Mesodermal cell (in vitro differentiated cells): ENCODE measurements around the gene SC5D.

ENCODE experiments used
- H3K27ac ChIP-seq: 2 replicates; pipeline ENCODE4 v1.7.0; 2013; ENCODE audit warnings: mild to moderate bottlenecking, low read depth, low read length, moderate library complexity; ENCODE audit not compliant: severe bottlenecking
- H3K36me3 ChIP-seq: 2 replicates; pipeline ENCODE4 v1.7.1; 2013; ENCODE audit warnings: mild to moderate bottlenecking, low read length, moderate library complexity; ENCODE audit not compliant: control insufficient read depth, insufficient read depth
- H3K4me1 ChIP-seq: one replicate; pipeline ENCODE4 v1.7.1; 2013; ENCODE audit warnings: mild to moderate bottlenecking, low read length; ENCODE audit not compliant: insufficient read depth, control insufficient read depth, poor library complexity, severe bottlenecking
- H3K4me3 ChIP-seq: 2 replicates; pipeline ENCODE4 v1.7.0; 2013; ENCODE audit warnings: low read length, control low read depth, mild to moderate bottlenecking; ENCODE audit not compliant: insufficient read depth, poor library complexity, severe bottlenecking; ENCODE audit errors: extremely low read depth
- H3K9me3 ChIP-seq: 2 replicates; pipeline ENCODE4 v1.7.1; 2013; ENCODE audit warnings: mild to moderate bottlenecking, low read length, moderate library complexity; ENCODE audit not compliant: control insufficient read depth
- WGBS, 2 experiments: methylation state at CpG; one replicate each; pipeline ENCODE4 v1.1.5; 2013; ENCODE audit warnings: missing lambda C conversion rate in 2 of 2; ENCODE audit not compliant: insufficient coverage in 2 of 2; 5-methylcytosine and 5-hydroxymethylcytosine counted together

The SC5D gene

DNA sequence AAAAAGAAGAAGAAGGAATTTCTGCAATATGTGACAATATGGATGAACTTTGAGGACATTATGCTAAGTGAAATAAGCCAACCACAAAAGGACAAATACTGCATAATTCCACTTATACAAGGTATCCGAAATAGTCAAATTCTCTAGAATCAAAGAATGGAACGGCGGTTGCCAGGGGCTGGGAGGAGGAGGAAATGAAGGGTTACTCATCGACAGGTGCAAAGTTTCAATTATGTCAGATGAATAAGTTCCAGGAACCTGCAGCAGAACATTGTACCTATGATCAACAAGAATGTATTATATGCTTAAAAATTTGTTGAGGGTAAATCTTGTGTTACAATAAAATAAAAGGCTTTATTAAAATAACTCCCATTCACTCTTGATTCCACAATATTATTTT is 49.0 kb downstream of the SC5D start:
- H3K27ac ChIP-seq = no peak overlapping the region
- H3K4me1 ChIP-seq = no peaks in the 10 kb centered on the region
- no CpG with 5 or more reads among the region's 4 CpGs for WGBS, 2 experiments
- no peaks in the 10 kb centered on the region for H3K9me3 ChIP-seq
- H3K4me3 ChIP-seq = no peak overlapping the region
- H3K36me3 ChIP-seq = no peaks in the 10 kb centered on the region

- Histone ChIP-seq H3K4me3 (no peak overlapping the region), H3K4me1 (no peaks in the 10 kb centered on the region)
Observed at GRCh38 chr11:121344824-121345223, 52.3 kb downstream of the SC5D start.

GRCh38 chr11:121347094-121347493 is 54.5 kb downstream of the SC5D start:
- Histone ChIP-seq H3K4me1 (no peaks in the 10 kb centered on the region), H3K36me3 (no peaks in the 10 kb centered on the region), H3K9me3 (no peaks in the 10 kb centered on the region), H3K27ac (no peak overlapping the region), H3K4me3 (no peak overlapping the region)
- 100% methylated on average over 1 of the region's 2 CpGs for WGBS, 2 experiments

More at GRCh38 chr11:121344824-121345223, 52.3 kb downstream of the SC5D start:
- Histone ChIP-seq H3K9me3 (no peaks in the 10 kb centered on the region), H3K27ac (no peak overlapping the region), H3K36me3 (no peaks in the 10 kb centered on the region)

- no peaks in the 10 kb centered on the region for H3K9me3 ChIP-seq
- no peak overlapping the region for H3K4me3 ChIP-seq
- H3K4me1 ChIP-seq = no peaks in the 10 kb centered on the region
- 82 to 92% methylated on average over 3 to 5 of the region's 5 CpGs for WGBS, 2 experiments
- no peak overlapping the region for H3K27ac ChIP-seq
- no peaks in the 10 kb centered on the region for H3K36me3 ChIP-seq
Observed at GRCh38 chr11:121347813-121348212, 55.2 kb downstream of the SC5D start.

DNA sequence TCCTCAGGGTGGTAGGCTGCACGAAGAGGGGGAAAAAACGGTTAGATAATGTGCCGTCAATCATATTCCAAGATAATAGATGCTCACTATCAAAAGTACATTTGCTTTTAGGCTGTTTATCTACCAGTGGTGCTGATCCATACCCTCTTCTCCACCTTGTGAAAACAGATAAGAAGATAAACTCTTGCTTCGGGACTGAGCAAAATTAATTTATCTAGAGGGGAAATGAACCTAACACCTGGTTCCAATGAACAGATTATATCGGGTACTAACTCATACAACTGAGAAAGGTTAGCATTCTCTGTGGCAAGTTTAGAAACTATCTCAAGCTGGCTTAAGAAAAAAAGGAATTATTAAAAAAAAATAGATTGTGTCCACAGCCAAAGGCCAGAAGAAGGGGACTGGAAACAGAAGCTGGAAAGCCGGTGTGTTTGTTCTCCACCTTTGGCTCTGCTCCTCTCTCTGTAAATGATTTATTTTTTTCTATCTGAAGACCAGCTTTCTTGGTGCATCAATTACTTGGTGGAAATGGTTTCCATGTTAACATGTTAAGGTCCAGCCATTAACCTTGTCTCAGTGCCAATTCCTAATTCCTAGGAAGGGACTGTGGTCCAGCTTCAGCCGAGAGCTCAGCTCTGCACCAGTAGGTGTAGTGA is 55.8 kb downstream of the SC5D start:
- no peaks in the 10 kb centered on the region for H3K4me1 ChIP-seq
- no peak overlapping the region for H3K4me3 ChIP-seq
- no peaks in the 10 kb centered on the region for H3K9me3 ChIP-seq
- no peak overlapping the region for H3K27ac ChIP-seq
- 74 to 83% methylated on average over 1 to 3 of the region's 7 CpGs for WGBS, 2 experiments
- no peaks in the 10 kb centered on the region for H3K36me3 ChIP-seq

DNA sequence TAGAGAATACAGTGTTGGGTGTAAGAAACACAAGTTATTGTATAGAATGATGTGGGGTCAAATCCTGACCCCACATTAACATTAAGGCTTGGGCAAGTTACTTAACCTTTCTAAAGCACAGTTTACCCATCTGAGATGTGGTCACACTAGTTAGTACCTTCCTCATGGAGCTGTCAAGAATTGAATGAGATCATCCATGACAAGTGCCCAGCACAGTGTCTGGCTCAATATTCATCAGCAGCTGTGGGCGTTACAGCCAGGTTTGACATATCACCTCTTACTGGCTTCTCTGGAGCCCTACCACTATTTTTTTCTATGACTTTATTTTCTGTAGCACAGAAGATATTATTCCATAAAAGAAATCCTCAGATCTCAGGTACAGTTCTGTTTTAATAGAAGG is 57.2 kb downstream of the SC5D start:
- WGBS, 2 experiments = 88% methylated on average over 1 of the region's 1 CpG; no CpG with 5 or more reads in 1 of the 2 experiments
- no peak overlapping the region for H3K4me3 ChIP-seq
- no peak overlapping the region for H3K27ac ChIP-seq
- H3K36me3 ChIP-seq = no peaks in the 10 kb centered on the region
- no peaks in the 10 kb centered on the region for H3K9me3 ChIP-seq
- no peaks in the 10 kb centered on the region for H3K4me1 ChIP-seq

- H3K4me1 ChIP-seq = no peaks in the 10 kb centered on the region
- H3K4me3 ChIP-seq = no peak overlapping the region
- no peaks in the 10 kb centered on the region for H3K36me3 ChIP-seq
- 56 to 80% methylated on average over 1 to 2 of the region's 3 CpGs for WGBS, 2 experiments
- H3K27ac ChIP-seq = no peak overlapping the region
- H3K9me3 ChIP-seq = no peaks in the 10 kb centered on the region
Observed at GRCh38 chr11:121350314-121351082, 57.9 kb downstream of the SC5D start.

- H3K9me3 ChIP-seq = no peaks in the 10 kb centered on the region
- H3K27ac ChIP-seq = no peak overlapping the region
- WGBS, 2 experiments = 88 to 97% methylated on average over 5 to 7 of the region's 7 CpGs
- H3K4me1 ChIP-seq = no peaks in the 10 kb centered on the region
- no peaks in the 10 kb centered on the region for H3K36me3 ChIP-seq
- H3K4me3 ChIP-seq = no peak overlapping the region
Observed at GRCh38 chr11:121351083-121351630, 58.6 kb downstream of the SC5D start.

- no peaks in the 10 kb centered on the region for H3K36me3 ChIP-seq
- no peaks in the 10 kb centered on the region for H3K4me1 ChIP-seq
- WGBS, 2 experiments = 77 to 85% methylated on average over 5 to 7 of the region's 8 CpGs
- H3K4me3 ChIP-seq = no peak overlapping the region
- no peaks in the 10 kb centered on the region for H3K9me3 ChIP-seq
- H3K27ac ChIP-seq = no peak overlapping the region
Observed at GRCh38 chr11:121352251-121352891, 59.8 kb downstream of the SC5D start.

DNA sequence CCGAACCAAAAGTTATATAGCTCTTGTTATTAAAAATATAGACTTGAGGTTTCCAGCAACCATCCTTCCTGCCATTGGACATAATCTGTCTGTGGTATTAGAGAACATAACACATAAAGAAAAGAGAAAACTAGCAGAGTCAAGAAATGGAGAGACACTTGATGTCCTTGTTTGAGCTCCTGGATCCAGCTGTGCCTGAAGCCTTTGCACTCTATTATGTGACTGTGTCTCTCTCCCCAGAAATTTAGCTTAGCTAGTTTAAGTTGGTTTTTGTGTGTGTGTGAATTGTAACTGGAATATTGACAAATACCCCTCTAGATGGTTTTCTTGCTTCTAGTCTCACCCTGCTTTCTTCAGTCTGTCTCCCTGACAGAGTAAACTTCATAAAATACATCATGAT is 61.6 kb downstream of the SC5D start:
- WGBS, 2 experiments = no CpG with 5 or more reads among the region's 1 CpG

More for the DNA sequence above, 61.6 kb downstream of the SC5D start:
- H3K9me3 ChIP-seq = no peaks in the 10 kb centered on the region
- no peaks in the 10 kb centered on the region for H3K4me1 ChIP-seq
- no peaks in the 10 kb centered on the region for H3K36me3 ChIP-seq
- H3K4me3 ChIP-seq = no peak overlapping the region
- no peak overlapping the region for H3K27ac ChIP-seq
